Endometrial microvascular endothelial cells (primary cell): ENCODE results near the gene ACMSD. TPM values are rescaled to one million over a fixed set of nuclear protein-coding genes. Genes with fewer than 3 reads are reported as not detected.
"Not testable (repeated sequence)": the region's sequence is repeated elsewhere in the genome, so short reads cannot be mapped to it uniquely, and the experiment has no call there.

Source experiments
- in situ Hi-C: cut with HindIII; loops from 2 replicates; pipeline ENCODE4 v1.10.0; 2017; ENCODE audit warnings: low sequenced_read_pairs, low pct_unique_long_range_greater_than_20kb; ENCODE audit errors: inconsistent ontology term
- total RNA-seq: library from RNA; depleted of rRNA; stranded (reverse); fragments of >200 nt; gene quantifications from one replicate; pipeline ENCODE4 v1.2.3, GENCODE V29; 2015; ENCODE audit errors: inconsistent ontology term

ACMSD gene
- total RNA-seq, 1 donor from 2014 or later = not detected

- in situ Hi-C loops = no loop called here
Measured at GRCh38 chr2:134897932-134898331, 59.5 kb downstream of the ACMSD start.

- in situ Hi-C loops = no loop called here
Measured at GRCh38 chr2:134899204-134899603, 60.8 kb downstream of the ACMSD start.

- in situ Hi-C loops = no loop called here
Measured at GRCh38 chr2:134900151-134900550, 61.7 kb downstream of the ACMSD start.

- in situ Hi-C loops = not testable (repeated sequence)
Measured at GRCh38 chr2:134903701-134904100, 65.3 kb downstream of the ACMSD start.

- in situ Hi-C loops = no loop called here
Measured at GRCh38 chr2:134905168-134905567, 66.8 kb downstream of the ACMSD start.

- in situ Hi-C loops = no loop called here
Measured at GRCh38 chr2:134906726-134907125, 68.3 kb downstream of the ACMSD start.

- in situ Hi-C loops = not testable (repeated sequence)
Measured at GRCh38 chr2:134907441-134908116, 69.2 kb downstream of the ACMSD start.

- in situ Hi-C loops = no loop called here
Measured at GRCh38 chr2:134910763-134911399, 72.5 kb downstream of the ACMSD start.

- in situ Hi-C loops = no loop called here
Measured at GRCh38 chr2:134911400-134911785, 73.0 kb downstream of the ACMSD start.

GRCh38 chr2:134912361-134912760 is 73.9 kb downstream of the ACMSD start:
- in situ Hi-C loops = no loop called here

- in situ Hi-C loops = no loop called here
Measured at GRCh38 chr2:134917360-134917865, 79.0 kb downstream of the ACMSD start.

GRCh38 chr2:134917888-134918525 is 79.6 kb downstream of the ACMSD start:
- in situ Hi-C loops = no loop called here

GRCh38 chr2:134918526-134919340 is 80.3 kb downstream of the ACMSD start, which contains the start of gene CCNT2:
Gene CCNT2 (plus strand): TSS chr2:134918822. CDS start chr2:134918855, 33 bp downstream.
- in situ Hi-C loops = no loop called here

- in situ Hi-C loops = no loop called here
Measured at GRCh38 chr2:134919341-134920210, 81.2 kb downstream of the ACMSD start.

- in situ Hi-C loops = no loop called here
Measured at GRCh38 chr2:134924912-134925311, 86.5 kb downstream of the ACMSD start.

- in situ Hi-C loops = no loop called here
Measured at GRCh38 chr2:134926231-134926931, 88.0 kb downstream of the ACMSD start.

GRCh38 chr2:134927195-134927594 is 88.8 kb downstream of the ACMSD start:
- in situ Hi-C loops = no loop called here
